ENCODE measurements around the gene ASCL3.
A peak's percentile ranks its signal among the peaks of the same experiment; 100 is the strongest.
"Not testable (repeated sequence)": the region's sequence is repeated elsewhere in the genome, so short reads cannot be mapped to it uniquely, and the experiment has no call there.

ASCL3 gene

GRCh38 chr11:8942518-8943066 is at the start of gene ASCL3:
Gene ASCL3 (minus strand): TSS chr11:8943016. CDS start chr11:8938161, 4,855 bp downstream.
- DNase-seq (ENCODE audit: low read depth): no peak

- DNase-seq (ENCODE audit: low read depth): peak; percentile 54
These were observed 46.6 kb upstream of the ASCL3 start for GRCh38 chr11:8989453-8989852.

GRCh38 chr11:8988329-8989234 is 45.8 kb upstream of the ASCL3 start:
- DNase-seq (ENCODE audit: low read depth): peak; percentile 68

- no peak for DNase-seq (ENCODE audit: low read depth)
These were observed 44.6 kb upstream of the ASCL3 start for GRCh38 chr11:8987446-8987845.

- not testable (repeated sequence) for DNase-seq (ENCODE audit: low read depth)
These were observed 44.0 kb upstream of the ASCL3 start for GRCh38 chr11:8986772-8987171.

- DNase-seq (ENCODE audit: low read depth): no peak
These were observed 42.6 kb upstream of the ASCL3 start for GRCh38 chr11:8985462-8985861.

GRCh38 chr11:8983552-8983951 is 40.7 kb upstream of the ASCL3 start:
- DNase-seq (ENCODE audit: low read depth): no peak

GRCh38 chr11:8980485-8980884 is 37.7 kb upstream of the ASCL3 start:
- no peak for DNase-seq (ENCODE audit: low read depth)

- DNase-seq (ENCODE audit: low read depth): not testable (repeated sequence)
These were observed 36.5 kb upstream of the ASCL3 start for GRCh38 chr11:8979365-8979764.

GRCh38 chr11:8973121-8973520 is 30.3 kb upstream of the ASCL3 start:
- no peak for DNase-seq (ENCODE audit: low read depth)

GRCh38 chr11:8971924-8972316 is 29.1 kb upstream of the ASCL3 start:
- no peak for DNase-seq (ENCODE audit: low read depth)

GRCh38 chr11:8971196-8971923 is 28.5 kb upstream of the ASCL3 start:
- DNase-seq (ENCODE audit: low read depth): no peak

GRCh38 chr11:8967184-8967583 is 24.4 kb upstream of the ASCL3 start:
- no peak for DNase-seq (ENCODE audit: low read depth)

GRCh38 chr11:8964324-8965320 is 21.8 kb upstream of the ASCL3 start, which contains the start of gene TMEM9B:
Gene TMEM9B (minus strand): TSS chr11:8964442. CDS start chr11:8964313, 129 bp downstream.
- DNase-seq (ENCODE audit: low read depth): peak; percentile 92

- peak; percentile 77 for DNase-seq (ENCODE audit: low read depth)
These were observed 20.9 kb upstream of the ASCL3 start for GRCh38 chr11:8963569-8964323.

- no peak for DNase-seq (ENCODE audit: low read depth)
These were observed 20.0 kb upstream of the ASCL3 start for GRCh38 chr11:8962841-8963240.

- no peak for DNase-seq (ENCODE audit: low read depth)
These were observed 18.6 kb upstream of the ASCL3 start for GRCh38 chr11:8961401-8961800.

- peak; percentile 82 for DNase-seq (ENCODE audit: low read depth)
These were observed 16.8 kb upstream of the ASCL3 start for GRCh38 chr11:8959546-8960166.

GRCh38 chr11:8956860-8957259 is 14.0 kb upstream of the ASCL3 start:
- no peak for DNase-seq (ENCODE audit: low read depth)

- no peak for DNase-seq (ENCODE audit: low read depth)
These were observed 6.1 kb upstream of the ASCL3 start for GRCh38 chr11:8948886-8949285.

Measured in ELR (cell line).